D341Med (cell line): ENCODE results near the gene OXCT2.

Experiments
- DNase-seq: peaks from one replicate; pipeline ENCODE4 v3.0.0; 2012; ENCODE audit warnings: low spot score

Gene OXCT2

GRCh38 chr1:39762550-39763540 is 8.3 kb downstream of the OXCT2 start:
- no peak for DNase-seq

GRCh38 chr1:39761557-39762260 is 9.4 kb downstream of the OXCT2 start:
- DNase-seq = no peak

GRCh38 chr1:39761016-39761415 is 10.1 kb downstream of the OXCT2 start:
- DNase-seq = no peak

- DNase-seq = no peak
These were observed 10.8 kb downstream of the OXCT2 start for GRCh38 chr1:39760074-39761008.

GRCh38 chr1:39759436-39759726 is 11.8 kb downstream of the OXCT2 start:
- DNase-seq = no peak

GRCh38 chr1:39758556-39759435 is 12.4 kb downstream of the OXCT2 start:
- DNase-seq = no peak

- DNase-seq = no peak
These were observed 13.6 kb downstream of the OXCT2 start for GRCh38 chr1:39757501-39757900.

GRCh38 chr1:39755965-39756659 is 15.0 kb downstream of the OXCT2 start:
- no peak for DNase-seq

GRCh38 chr1:39754906-39755504 is 16.1 kb downstream of the OXCT2 start:
- DNase-seq = no peak

GRCh38 chr1:39754026-39754570 is 17.1 kb downstream of the OXCT2 start:
- DNase-seq = no peak

GRCh38 chr1:39753132-39754025 is 17.8 kb downstream of the OXCT2 start:
- DNase-seq = no peak

GRCh38 chr1:39752703-39753102 is 18.4 kb downstream of the OXCT2 start:
- no peak for DNase-seq

GRCh38 chr1:39751595-39751994 is 19.6 kb downstream of the OXCT2 start:
- no peak for DNase-seq

- DNase-seq = no peak
These were observed 26.0 kb downstream of the OXCT2 start for GRCh38 chr1:39745016-39745670.

- peak; percentile 92 for DNase-seq
These were observed 32.4 kb downstream of the OXCT2 start, which contains the start of gene PPIE for GRCh38 chr1:39738622-39739366. TSS of gene PPIE (plus strand) at chr1:39738882. CDS start at chr1:39738901, 19 bp downstream.

GRCh38 chr1:39737546-39738169 is 33.5 kb downstream of the OXCT2 start:
- no peak for DNase-seq

GRCh38 chr1:39735731-39736130 is 35.4 kb downstream of the OXCT2 start:
- no peak for DNase-seq
